Activated naive CD4-positive, alpha-beta T cell treated with anti-CD3 and anti-CD28 coated beads for 36 hours (primary cell): ENCODE results near the gene GRIK4. TPM values are rescaled to one million over a fixed set of nuclear protein-coding genes. Genes with fewer than 3 reads are reported as not detected.

Source experiments
- CTCF ChIA-PET: fragments of 350-600 bp; sonication (Branson Sonifier 250); formaldehyde crosslinking; loops from one replicate; lab custom pipeline; 2021; ENCODE audit warnings: antibody characterized with exemption; lab: Charles Lee
- DNase-seq: peaks from one replicate; pipeline ENCODE4 v3.0.0-alpha.2; 2020
- H3K27ac Mint-ChIP-seq: one replicate; pipeline ENCODE4 v1.8.0; 2021; ENCODE audit warnings: mild to moderate bottlenecking, mixed read lengths
- H3K27me3 Mint-ChIP-seq: one replicate; pipeline ENCODE4 v1.8.0; 2021; ENCODE audit warnings: low read depth, mixed read lengths
- H3K36me3 Mint-ChIP-seq: one replicate; pipeline ENCODE4 v1.8.0; 2021; ENCODE audit warnings: low read depth, mixed read lengths
- H3K4me1 Mint-ChIP-seq: one replicate; pipeline ENCODE4 v1.8.0; 2021; ENCODE audit warnings: low read depth, mixed read lengths
- H3K4me3 Mint-ChIP-seq: one replicate; pipeline ENCODE4 v1.8.0; 2021; ENCODE audit warnings: mild to moderate bottlenecking, moderate library complexity, mixed read lengths
- H3K9me3 Mint-ChIP-seq: one replicate; pipeline ENCODE4 v1.8.0; 2021; ENCODE audit warnings: mixed read lengths
- intact Hi-C: fragments of 100-400 bp; cut with micrococcal nuclease; formaldehyde crosslinking; loops from one replicate; pipeline ENCODE4 v1.15.1; 2023
- total RNA-seq, 2 experiments: library from RNA; stranded (reverse); gene quantifications; one replicate each; pipeline ENCODE4 v1.2.3, GENCODE V29; 2021

GRIK4 gene
- total RNA-seq, 2 experiments from 2014 or later = not detected

- Mint-ChIP-seq H3K36me3 (no peaks in the 10 kb centered on the region), H3K4me3 (no peak overlapping the region), H3K9me3 (no peaks in the 10 kb centered on the region), H3K27ac (no peak overlapping the region), H3K4me1 (no peaks in the 10 kb centered on the region), H3K27me3 (peaks cover 18% of the 10 kb centered on the region)
- CTCF ChIA-PET = no interaction called here
- DNase-seq = no peak
- intact Hi-C loops = no loop called here
Measured at GRCh38 chr11:120690406-120690805, 178.9 kb downstream of the GRIK4 start.

- CTCF ChIA-PET = interaction anchor here (0.9 kb wide), 1 partner anchor 184 kb away, joined by 3 read pairs; no protein-coding TSS in a partner anchor
- Mint-ChIP-seq H3K27ac (no peak overlapping the region), H3K9me3 (no peaks in the 10 kb centered on the region), H3K36me3 (no peaks in the 10 kb centered on the region), H3K27me3 (peaks cover 12% of the 10 kb centered on the region), H3K4me3 (no peak overlapping the region), H3K4me1 (no peaks in the 10 kb centered on the region)
- intact Hi-C loops = no loop called here
- DNase-seq = no peak
Measured at GRCh38 chr11:120694726-120695125, 183.2 kb downstream of the GRIK4 start.

GRCh38 chr11:120695426-120695825 lies 183.9 kb downstream of the GRIK4 start:
- CTCF ChIA-PET = interaction anchor here (0.9 kb wide), 1 partner anchor 9 kb away, joined by 3 read pairs; no protein-coding TSS in a partner anchor
- Mint-ChIP-seq H3K4me3 (no peak overlapping the region), H3K9me3 (no peaks in the 10 kb centered on the region), H3K27ac (no peak overlapping the region), H3K36me3 (no peaks in the 10 kb centered on the region), H3K4me1 (no peaks in the 10 kb centered on the region), H3K27me3 (peaks cover 11% of the 10 kb centered on the region)
- DNase-seq = no peak
- intact Hi-C loops = no loop called here

GRCh38 chr11:120695939-120696338 lies 184.4 kb downstream of the GRIK4 start:
- no peak for DNase-seq
- no peak overlapping the region for H3K4me3 Mint-ChIP-seq
- peaks cover 11% of the 10 kb centered on the region for H3K27me3 Mint-ChIP-seq
- intact Hi-C loops = no loop called here
- no peaks in the 10 kb centered on the region for H3K36me3 Mint-ChIP-seq
- no peaks in the 10 kb centered on the region for H3K4me1 Mint-ChIP-seq
- H3K27ac Mint-ChIP-seq = no peak overlapping the region
- CTCF ChIA-PET = interaction anchor here (0.5 to 2.1 kb wide), 6 partner anchors 8 to 277 kb away, joined by 3 to 10 read pairs (median 3); no protein-coding TSS in a partner anchor
- no peaks in the 10 kb centered on the region for H3K9me3 Mint-ChIP-seq

- Mint-ChIP-seq H3K4me1 (no peaks in the 10 kb centered on the region), H3K9me3 (no peaks in the 10 kb centered on the region), H3K4me3 (no peak overlapping the region), H3K27ac (no peak overlapping the region), H3K27me3 (peaks cover 10% of the 10 kb centered on the region), H3K36me3 (no peaks in the 10 kb centered on the region)
- DNase-seq = no peak
- intact Hi-C loops = no loop called here
- CTCF ChIA-PET = interaction anchor here (0.5 to 2.1 kb wide), 5 partner anchors 11 to 1053 kb away, joined by 3 to 10 read pairs (median 3); no protein-coding TSS in a partner anchor
Measured at GRCh38 chr11:120696597-120697218, 185.2 kb downstream of the GRIK4 start.

- intact Hi-C loops = no loop called here
- no peaks in the 10 kb centered on the region for H3K9me3 Mint-ChIP-seq
- peaks cover 7% of the 10 kb centered on the region for H3K27me3 Mint-ChIP-seq
- no peak overlapping the region for H3K4me3 Mint-ChIP-seq
- no peaks in the 10 kb centered on the region for H3K36me3 Mint-ChIP-seq
- CTCF ChIA-PET = interaction anchor here (1.0 kb wide), 1 partner anchor 27 kb away, joined by 3 read pairs; no protein-coding TSS in a partner anchor
- no peak overlapping the region for H3K27ac Mint-ChIP-seq
- no peak for DNase-seq
- no peaks in the 10 kb centered on the region for H3K4me1 Mint-ChIP-seq
Measured at GRCh38 chr11:120698918-120699317, 187.4 kb downstream of the GRIK4 start.

GRCh38 chr11:120702656-120703055 lies 191.1 kb downstream of the GRIK4 start:
- H3K4me1 Mint-ChIP-seq = no peaks in the 10 kb centered on the region
- CTCF ChIA-PET = interaction anchor here (1.0 kb wide), 1 partner anchor 17 kb away, joined by 3 read pairs; no protein-coding TSS in a partner anchor
- H3K4me3 Mint-ChIP-seq = no peak overlapping the region
- peaks cover 7% of the 10 kb centered on the region for H3K9me3 Mint-ChIP-seq
- no peak overlapping the region for H3K27ac Mint-ChIP-seq
- H3K27me3 Mint-ChIP-seq = peaks cover 3% of the 10 kb centered on the region
- no peaks in the 10 kb centered on the region for H3K36me3 Mint-ChIP-seq
- no peak for DNase-seq
- intact Hi-C loops = no loop called here

- intact Hi-C loops = no loop called here
- no peaks in the 10 kb centered on the region for H3K36me3 Mint-ChIP-seq
- no peak for DNase-seq
- CTCF ChIA-PET = no interaction called here
- H3K4me3 Mint-ChIP-seq = no peak overlapping the region
- peaks cover 8% of the 10 kb centered on the region for H3K9me3 Mint-ChIP-seq
- peaks cover 3% of the 10 kb centered on the region for H3K27me3 Mint-ChIP-seq
- no peak overlapping the region for H3K27ac Mint-ChIP-seq
- no peaks in the 10 kb centered on the region for H3K4me1 Mint-ChIP-seq
Measured at GRCh38 chr11:120703358-120704152, 192.0 kb downstream of the GRIK4 start.

GRCh38 chr11:120704256-120704750 lies 192.8 kb downstream of the GRIK4 start:
- no peak overlapping the region for H3K27ac Mint-ChIP-seq
- no peak overlapping the region for H3K4me3 Mint-ChIP-seq
- CTCF ChIA-PET = interaction anchor here (0.7 kb wide), 1 partner anchor 8 kb away, joined by 3 read pairs; no protein-coding TSS in a partner anchor
- H3K4me1 Mint-ChIP-seq = no peaks in the 10 kb centered on the region
- no peaks in the 10 kb centered on the region for H3K36me3 Mint-ChIP-seq
- DNase-seq = no peak
- peaks cover 3% of the 10 kb centered on the region for H3K27me3 Mint-ChIP-seq
- intact Hi-C loops = no loop called here
- peaks cover 8% of the 10 kb centered on the region for H3K9me3 Mint-ChIP-seq

GRCh38 chr11:120706257-120706656 lies 194.7 kb downstream of the GRIK4 start:
- peaks cover 3% of the 10 kb centered on the region for H3K27me3 Mint-ChIP-seq
- H3K4me3 Mint-ChIP-seq = no peak overlapping the region
- H3K27ac Mint-ChIP-seq = no peak overlapping the region
- no peak for DNase-seq
- H3K4me1 Mint-ChIP-seq = no peaks in the 10 kb centered on the region
- intact Hi-C loops = no loop called here
- CTCF ChIA-PET = no interaction called here
- H3K36me3 Mint-ChIP-seq = no peaks in the 10 kb centered on the region
- H3K9me3 Mint-ChIP-seq = peaks cover 8% of the 10 kb centered on the region

GRCh38 chr11:120707098-120707497 lies 195.6 kb downstream of the GRIK4 start:
- Mint-ChIP-seq H3K27me3 (peaks cover 3% of the 10 kb centered on the region), H3K4me1 (no peaks in the 10 kb centered on the region), H3K27ac (no peak overlapping the region), H3K36me3 (no peaks in the 10 kb centered on the region), H3K9me3 (peaks cover 8% of the 10 kb centered on the region), H3K4me3 (no peak overlapping the region)
- CTCF ChIA-PET = interaction anchor here (0.5 to 1.3 kb wide), 2 partner anchors 11 to 22 kb away, joined by 3 to 6 read pairs; no protein-coding TSS in a partner anchor
- intact Hi-C loops = no loop called here
- DNase-seq = no peak

- no peaks in the 10 kb centered on the region for H3K27me3 Mint-ChIP-seq
- intact Hi-C loops = no loop called here
- H3K4me1 Mint-ChIP-seq = no peaks in the 10 kb centered on the region
- no peak for DNase-seq
- CTCF ChIA-PET = interaction anchor here (0.5 to 1.3 kb wide), 2 partner anchors 12 to 23 kb away, joined by 3 to 6 read pairs; no protein-coding TSS in a partner anchor
- peaks cover 8% of the 10 kb centered on the region for H3K9me3 Mint-ChIP-seq
- H3K27ac Mint-ChIP-seq = no peak overlapping the region
- H3K4me3 Mint-ChIP-seq = no peak overlapping the region
- H3K36me3 Mint-ChIP-seq = no peaks in the 10 kb centered on the region
Measured at GRCh38 chr11:120707663-120708062, 196.1 kb downstream of the GRIK4 start.
